Measurements from ENCODE around the gene MRPS21. TPM values are rescaled to one million over a fixed set of nuclear protein-coding genes. Genes with fewer than 3 reads are reported as not detected.

Gene MRPS21
- total RNA-seq = 59.5 and 77.8 TPM in 2 replicates

DNA sequence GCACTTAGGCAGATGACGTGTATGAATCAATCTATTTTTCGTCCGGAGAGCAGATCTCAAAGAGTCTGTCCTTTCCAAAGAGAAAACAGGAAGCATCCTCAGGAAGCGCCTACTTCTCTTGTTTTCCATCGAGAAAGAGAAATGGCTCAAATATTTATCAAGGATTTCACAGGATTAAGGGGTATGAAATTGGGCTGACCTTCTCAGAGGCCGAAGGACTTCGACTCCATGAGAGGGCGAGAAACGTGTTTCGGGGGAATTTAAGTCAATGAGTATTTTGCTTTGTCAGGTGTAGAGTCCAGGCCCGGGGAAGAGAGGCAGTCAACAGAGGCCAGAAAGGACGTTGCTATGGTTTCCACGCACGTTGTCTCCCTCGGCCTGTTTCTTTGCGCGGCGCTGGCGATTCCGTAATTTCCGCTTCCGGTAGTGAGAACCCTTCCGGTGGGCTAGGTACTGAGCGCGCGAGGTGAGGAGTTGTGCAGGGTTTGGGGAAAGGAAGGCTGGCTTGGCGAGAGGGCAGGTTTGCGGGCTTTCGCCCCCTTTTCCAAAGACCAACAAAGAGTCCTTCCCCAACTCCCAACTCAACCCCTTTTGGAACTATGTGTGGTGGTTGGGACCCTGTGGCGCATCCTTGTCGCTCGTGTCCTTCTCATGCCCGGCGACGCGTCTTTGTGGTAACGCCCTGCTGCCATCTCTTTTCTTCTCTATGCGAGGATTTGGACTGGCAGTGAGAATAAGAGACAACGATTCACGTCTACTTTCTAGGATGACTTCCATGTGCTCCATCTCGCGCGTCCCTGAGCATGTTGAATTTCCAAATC, at the start of gene MRPS21:
MRPS21 (plus strand) TSS at position 429 of the 821 bp plus-strand sequence. CDS start 506 bp downstream, outside the sequence.

DNA sequence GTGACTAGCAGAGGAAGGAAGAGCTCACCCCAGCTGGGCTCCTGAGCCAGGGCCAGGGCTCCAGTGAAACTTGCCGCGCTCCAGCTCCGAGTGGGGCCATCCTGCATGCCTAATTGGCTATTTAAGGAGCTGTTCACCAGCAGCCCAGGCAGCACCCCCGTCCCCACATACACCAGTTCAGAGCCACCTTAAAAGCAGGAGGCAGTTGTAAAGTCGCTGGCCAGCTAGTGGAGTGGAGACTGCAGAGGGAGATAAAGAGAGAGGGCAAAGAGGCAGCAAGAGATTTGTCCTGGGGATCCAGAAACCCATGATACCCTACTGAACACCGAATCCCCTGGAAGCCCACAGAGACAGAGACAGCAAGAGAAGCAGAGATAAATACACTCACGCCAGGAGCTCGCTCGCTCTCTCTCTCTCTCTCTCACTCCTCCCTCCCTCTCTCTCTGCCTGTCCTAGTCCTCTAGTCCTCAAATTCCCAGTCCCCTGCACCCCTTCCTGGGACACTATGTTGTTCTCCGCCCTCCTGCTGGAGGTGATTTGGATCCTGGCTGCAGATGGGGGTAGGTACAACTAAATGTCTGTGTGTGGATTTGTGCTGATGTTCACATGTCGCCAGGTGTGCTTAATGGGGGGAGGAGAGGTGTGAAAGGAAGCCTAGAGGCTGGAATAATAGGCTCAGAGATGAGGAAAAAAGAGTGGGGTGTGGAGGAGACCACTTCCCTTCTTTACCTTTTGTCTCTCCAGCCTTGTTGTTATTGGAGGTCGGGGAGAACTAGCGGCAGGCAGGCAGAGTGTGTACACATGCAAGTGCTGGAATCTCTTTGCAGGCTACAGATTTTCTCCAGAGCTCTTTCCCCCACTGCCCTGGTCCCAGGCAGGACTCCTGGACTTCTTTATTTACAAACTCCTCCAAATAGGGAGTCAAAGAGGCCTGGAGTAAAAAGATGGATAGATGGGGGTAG, 35.8 kb upstream of the MRPS21 start, which contains the start of gene CA14:
CA14 (plus strand) TSS at position 151 of the 962 bp plus-strand sequence; CDS start at position 506, 355 bp downstream.

DNA sequence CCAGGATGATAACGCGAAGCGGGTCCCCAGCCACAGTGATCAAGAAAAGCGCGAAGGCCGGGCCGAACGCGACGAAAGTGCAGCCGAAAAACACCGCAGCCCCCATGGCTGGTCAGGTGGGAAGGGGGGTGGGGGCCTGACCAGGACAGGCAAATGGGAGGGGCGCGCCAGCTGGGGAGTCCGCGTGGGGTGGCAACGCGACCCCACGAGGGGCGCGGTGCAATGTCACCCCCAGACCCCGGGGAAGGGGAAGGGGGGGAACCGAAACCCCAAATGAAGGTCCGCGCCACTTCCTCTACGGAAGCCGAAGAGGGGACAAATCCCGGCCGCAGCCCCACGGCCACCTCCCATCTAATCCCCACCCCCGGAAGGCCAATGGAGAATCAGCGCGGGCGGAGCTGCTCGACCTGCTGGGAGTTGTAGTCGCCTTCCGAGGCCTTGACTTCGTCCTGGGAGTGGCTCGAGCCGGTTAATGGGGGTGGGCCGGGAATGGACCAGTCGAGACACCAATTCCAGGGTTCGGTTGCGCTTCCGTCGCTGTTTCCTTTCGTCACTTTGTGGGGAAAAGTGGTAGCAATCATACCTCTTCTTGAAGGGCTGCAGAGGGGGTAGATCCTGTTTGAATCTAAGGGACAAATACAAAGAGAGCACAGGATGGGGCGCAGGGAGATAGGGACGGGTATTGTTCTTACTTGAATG, 24.8 kb upstream of the MRPS21 start, which contains the start of gene APH1A:
APH1A (minus strand) TSS at position 312 of the 699 bp plus-strand sequence; CDS start at position 106, 206 bp downstream.

DNA sequence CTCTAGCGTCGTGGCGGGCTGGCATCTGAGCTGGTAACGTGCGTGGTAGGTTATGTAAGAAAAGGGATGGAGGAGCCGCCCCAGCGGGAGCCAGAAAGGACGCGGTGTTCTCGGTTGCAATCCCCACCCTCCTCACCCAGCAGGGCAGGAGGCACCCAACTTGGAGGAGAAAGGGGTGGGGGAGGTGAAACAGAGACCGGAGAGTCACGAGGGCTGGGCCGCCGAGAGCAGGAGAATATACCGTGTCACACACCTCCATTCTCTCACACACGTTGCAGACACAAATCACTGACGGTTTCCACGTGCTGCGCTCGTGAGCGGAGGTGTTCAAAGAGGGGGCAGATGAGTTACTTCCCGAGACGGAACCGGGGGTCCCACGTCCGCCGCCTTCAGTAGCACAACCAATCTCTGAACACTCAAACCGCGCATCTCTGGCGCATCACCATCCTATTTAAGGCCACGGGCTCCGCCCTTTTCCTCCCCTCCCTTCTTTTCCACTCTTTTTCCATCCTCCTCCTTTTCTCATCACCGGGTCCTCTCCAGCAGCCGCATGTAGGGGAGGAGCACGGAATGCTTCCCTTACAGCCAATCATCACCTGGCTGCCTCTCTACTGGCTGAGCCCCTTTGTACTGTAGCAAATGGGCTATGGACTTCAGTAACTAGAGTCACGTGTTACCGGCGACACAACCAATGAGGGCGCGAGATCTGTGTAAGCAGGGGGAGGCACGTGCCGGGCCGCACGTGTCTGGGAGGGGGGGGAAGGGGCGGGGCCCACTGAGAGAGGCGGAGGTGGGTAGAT, 11.7 kb upstream of the MRPS21 start, which contains the start of gene CIART:
CIART (plus strand) TSS at position 797 of the 800 bp plus-strand sequence. CDS start 714 bp downstream, outside the sequence.

Other genes with a start within 250 kb of the MRPS21 start
- gene VPS45, start 226.1 kb upstream of the MRPS21 start, total RNA-seq = 22.9 and 23.4 TPM in 2 replicates
- gene PLEKHO1, start 143.9 kb upstream of the MRPS21 start, total RNA-seq = 37.2 and 41.7 TPM in 2 replicates
- 13.2 and 17.3 TPM in 2 replicates for gene ANP32E, start 57.7 kb upstream of the MRPS21 start, total RNA-seq
- not detected in 2 replicates for gene CA14, start 36.1 kb upstream of the MRPS21 start, total RNA-seq
- gene APH1A, start 24.8 kb upstream of the MRPS21 start, total RNA-seq = 146 and 168 TPM in 2 replicates
- 0.17 and 0.54 TPM in 2 replicates for gene C1orf54, start 21.1 kb upstream of the MRPS21 start, total RNA-seq
- 2.0 TPM in 2 replicates for gene CIART, start 11.3 kb upstream of the MRPS21 start, total RNA-seq
- gene PRPF3, start 27.7 kb downstream of the MRPS21 start, total RNA-seq = 24.8 and 35.8 TPM in 2 replicates
- gene RPRD2, start 70.3 kb downstream of the MRPS21 start, total RNA-seq = 10.2 and 10.4 TPM in 2 replicates
- 6.1 and 10.7 TPM in 2 replicates for gene TARS2, start 193.6 kb downstream of the MRPS21 start, total RNA-seq
- 0.09 and 0.11 TPM in 2 replicates for gene ECM1, start 214.2 kb downstream of the MRPS21 start, total RNA-seq
- not detected in 2 replicates for gene FALEC, start 221.9 kb downstream of the MRPS21 start, total RNA-seq